Activated naive CD8-positive, alpha-beta T cell treated with anti-CD3 and anti-CD28 coated beads for 36 hours (primary cell): ENCODE data around the gene SPAG16. TPM values are rescaled to one million over a fixed set of nuclear protein-coding genes. Genes with fewer than 3 reads are reported as not detected.
"Not testable (repeated sequence)": the region's sequence is repeated elsewhere in the genome, so short reads cannot be mapped to it uniquely, and the experiment has no call there.

Source experiments
- DNase-seq: peaks from one replicate; pipeline ENCODE4 v3.0.0; 2021
- H3K27ac Mint-ChIP-seq: one replicate; pipeline ENCODE4 v1.8.0; 2022; ENCODE audit warnings: mild to moderate bottlenecking, moderate library complexity, mixed read lengths
- H3K27me3 Mint-ChIP-seq: one replicate; pipeline ENCODE4 v1.8.0; 2022; ENCODE audit warnings: mild to moderate bottlenecking, mixed read lengths
- H3K36me3 Mint-ChIP-seq: one replicate; pipeline ENCODE4 v1.8.0; 2021; ENCODE audit warnings: mild to moderate bottlenecking, mixed read lengths
- H3K4me1 Mint-ChIP-seq: one replicate; pipeline ENCODE4 v1.8.0; 2021; ENCODE audit warnings: mixed read lengths
- H3K4me3 Mint-ChIP-seq: one replicate; pipeline ENCODE4 v1.8.0; 2022; ENCODE audit warnings: mild to moderate bottlenecking, moderate library complexity, mixed read lengths
- H3K9me3 Mint-ChIP-seq: one replicate; pipeline ENCODE4 v1.8.0; 2022; ENCODE audit warnings: mixed read lengths
- total RNA-seq, 2 experiments: library from RNA; stranded (reverse); gene quantifications; one replicate each; pipeline ENCODE4 v1.2.3, GENCODE V29; 2021

SPAG16 gene
- total RNA-seq, 2 experiments from 2014 or later, result 9.9 to 11.6 TPM

- Mint-ChIP-seq H3K27me3 (no peaks in the 10 kb centered on the region), H3K4me1 (no peaks in the 10 kb centered on the region), H3K27ac (no peak overlapping the region), H3K9me3 (peaks cover 4% of the 10 kb centered on the region), H3K36me3 (no peaks in the 10 kb centered on the region), H3K4me3 (no peak overlapping the region)
- DNase-seq, result no peak
Observed at GRCh38 chr2:213640738-213641425, 356.6 kb downstream of the SPAG16 start.

DNA sequence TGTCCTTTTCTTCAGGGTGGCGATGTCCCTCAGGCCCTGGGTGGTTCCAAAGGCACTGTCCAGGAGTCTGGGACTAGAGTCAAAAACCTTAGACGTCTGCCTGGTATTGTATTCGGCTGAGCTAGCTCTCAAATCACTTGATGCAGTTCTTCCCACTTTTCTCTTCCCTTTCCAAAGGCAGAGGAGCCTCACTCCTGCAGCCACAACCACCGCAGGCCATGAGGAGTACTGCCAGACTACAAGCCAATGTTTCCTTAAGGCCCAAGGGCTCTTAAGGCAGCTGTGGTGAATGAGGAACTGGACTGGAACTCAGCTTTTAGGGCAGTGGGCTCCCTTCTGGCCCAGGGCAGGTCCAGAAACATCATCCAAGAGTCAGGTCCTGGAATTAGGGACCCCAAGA, 360.7 kb downstream of the SPAG16 start:
- no peaks in the 10 kb centered on the region for H3K36me3 Mint-ChIP-seq
- H3K27ac Mint-ChIP-seq, result no peak overlapping the region
- H3K4me3 Mint-ChIP-seq, result no peak overlapping the region
- no peaks in the 10 kb centered on the region for H3K27me3 Mint-ChIP-seq
- DNase-seq, result no peak
- H3K4me1 Mint-ChIP-seq, result no peaks in the 10 kb centered on the region
- H3K9me3 Mint-ChIP-seq, result no peaks in the 10 kb centered on the region

- Mint-ChIP-seq H3K36me3 (no peaks in the 10 kb centered on the region), H3K4me3 (no peak overlapping the region), H3K27ac (no peak overlapping the region), H3K27me3 (no peaks in the 10 kb centered on the region), H3K9me3 (no peaks in the 10 kb centered on the region), H3K4me1 (no peaks in the 10 kb centered on the region)
- no peak for DNase-seq
Observed at GRCh38 chr2:213649176-213649575, 364.9 kb downstream of the SPAG16 start.

DNA sequence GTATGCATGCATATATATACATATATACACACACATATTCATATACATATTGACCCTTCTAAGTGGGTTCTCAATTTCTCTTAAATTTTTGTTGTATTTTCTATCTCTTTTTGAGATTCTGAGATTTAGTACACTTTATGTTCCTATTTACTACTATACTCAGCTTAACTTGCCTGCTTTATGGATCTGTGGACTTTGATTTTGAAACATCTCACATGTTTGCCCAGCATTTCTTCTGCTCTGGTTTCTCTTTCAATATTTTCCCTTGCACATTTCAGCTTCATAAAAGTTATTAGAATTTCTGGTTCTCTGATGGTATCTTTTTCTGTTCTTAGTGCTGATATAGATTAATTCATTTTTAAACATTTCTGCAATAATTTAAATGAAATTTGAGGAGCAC, 380.6 kb downstream of the SPAG16 start:
- H3K4me3 Mint-ChIP-seq, result no peak overlapping the region
- H3K27ac Mint-ChIP-seq, result no peak overlapping the region
- DNase-seq, result no peak

DNA sequence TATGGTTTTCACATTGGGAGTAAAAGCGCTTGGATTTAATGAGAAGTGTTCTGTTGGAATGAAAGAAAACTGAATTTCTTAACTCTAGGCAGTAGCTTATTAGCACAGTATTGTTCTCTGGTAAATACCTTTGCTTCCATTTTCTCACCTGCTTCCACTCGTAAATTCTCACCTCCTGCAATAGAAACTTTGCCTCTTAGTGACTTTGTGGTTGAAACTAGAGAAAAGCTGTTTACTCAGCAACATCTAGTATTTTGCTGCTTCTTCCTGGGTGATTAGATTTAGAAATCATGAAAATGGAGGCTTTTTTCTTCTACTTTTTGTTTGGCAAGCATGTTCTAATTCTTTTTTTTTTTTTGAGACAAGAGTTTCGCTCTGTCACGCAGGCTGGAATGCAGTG, 385.4 kb downstream of the SPAG16 start:
- Mint-ChIP-seq H3K4me1 (no peaks in the 10 kb centered on the region), H3K36me3 (peaks cover 2% of the 10 kb centered on the region)

More for the DNA sequence above, 380.6 kb downstream of the SPAG16 start:
- H3K4me1 Mint-ChIP-seq, result no peaks in the 10 kb centered on the region
- peaks cover 8% of the 10 kb centered on the region for H3K9me3 Mint-ChIP-seq
- no peaks in the 10 kb centered on the region for H3K27me3 Mint-ChIP-seq
- H3K36me3 Mint-ChIP-seq, result peaks cover 2% of the 10 kb centered on the region

DNA sequence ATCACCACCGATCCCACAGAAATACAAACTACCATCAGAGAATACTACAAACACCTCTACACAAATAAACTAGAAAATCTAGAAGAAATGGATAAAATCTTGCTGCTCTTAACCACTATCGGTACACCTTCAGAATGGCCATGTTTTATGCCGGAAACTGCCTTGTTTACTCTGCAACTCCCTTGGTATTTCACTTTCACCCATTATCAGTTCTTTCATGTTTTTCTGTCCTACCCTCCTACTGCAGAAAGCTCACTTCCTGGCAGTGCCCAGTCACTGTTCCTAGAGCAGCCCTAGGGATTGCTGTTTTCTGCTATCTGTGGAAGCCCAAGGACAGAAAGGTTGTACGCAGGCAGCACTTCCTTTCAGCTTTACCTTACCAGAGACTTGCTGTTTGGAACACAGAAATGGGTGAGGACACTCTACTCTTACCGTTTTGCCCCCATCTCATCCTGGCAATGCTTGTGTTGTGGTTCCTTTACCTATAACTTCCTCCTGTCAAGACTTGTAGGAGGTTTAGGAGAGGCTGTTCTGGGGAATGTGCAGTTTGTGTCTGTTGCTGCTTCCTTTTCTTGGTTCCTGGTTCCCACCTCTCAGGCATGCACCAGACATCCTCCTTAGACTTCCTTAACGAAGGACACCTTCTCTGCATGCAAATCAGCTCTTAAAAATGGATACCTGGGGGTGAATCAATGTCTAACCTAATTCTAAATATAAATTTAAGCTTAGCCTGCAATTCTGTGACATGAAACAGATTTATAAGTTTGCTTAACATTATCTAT, 394.4 kb downstream of the SPAG16 start:
- no peak for DNase-seq
- Mint-ChIP-seq H3K27ac (no peak overlapping the region), H3K9me3 (no peaks in the 10 kb centered on the region), H3K4me3 (no peak overlapping the region), H3K27me3 (no peaks in the 10 kb centered on the region), H3K4me1 (no peaks in the 10 kb centered on the region), H3K36me3 (peaks cover 2% of the 10 kb centered on the region)

More for the DNA sequence above, 385.4 kb downstream of the SPAG16 start:
- H3K9me3 Mint-ChIP-seq, result peaks cover 10% of the 10 kb centered on the region
- H3K27ac Mint-ChIP-seq, result no peak overlapping the region
- H3K27me3 Mint-ChIP-seq, result no peaks in the 10 kb centered on the region
- H3K4me3 Mint-ChIP-seq, result no peak overlapping the region
- no peak for DNase-seq

DNA sequence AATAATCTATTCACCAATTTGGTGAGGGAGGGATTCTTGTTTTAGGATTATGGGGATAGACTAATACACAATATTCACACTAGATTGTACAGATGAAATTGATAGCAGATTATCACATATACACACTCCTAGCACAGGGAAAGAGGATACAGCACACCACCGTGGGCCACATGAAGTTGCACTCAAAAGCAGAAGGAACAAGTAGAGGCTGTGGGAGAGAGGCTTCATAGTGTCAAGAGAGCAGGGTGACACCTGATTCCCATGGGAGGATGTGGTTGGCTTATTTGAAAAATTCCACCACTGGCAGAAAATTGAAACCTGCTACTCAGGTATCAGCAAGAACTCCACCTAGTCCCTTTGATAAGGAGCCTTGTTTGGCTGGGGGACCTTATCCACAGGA, 395.6 kb downstream of the SPAG16 start:
- H3K36me3 Mint-ChIP-seq, result peaks cover 2% of the 10 kb centered on the region
- no peaks in the 10 kb centered on the region for H3K4me1 Mint-ChIP-seq
- H3K27ac Mint-ChIP-seq, result no peak overlapping the region

GRCh38 chr2:213682276-213682675, 398.0 kb downstream of the SPAG16 start:
- DNase-seq, result no peak
- Mint-ChIP-seq H3K27me3 (no peaks in the 10 kb centered on the region), H3K4me1 (no peaks in the 10 kb centered on the region), H3K36me3 (peaks cover 2% of the 10 kb centered on the region), H3K9me3 (no peaks in the 10 kb centered on the region), H3K27ac (no peak overlapping the region), H3K4me3 (no peak overlapping the region)

More for the DNA sequence above, 395.6 kb downstream of the SPAG16 start:
- Mint-ChIP-seq H3K4me3 (no peak overlapping the region), H3K27me3 (no peaks in the 10 kb centered on the region), H3K9me3 (no peaks in the 10 kb centered on the region)
- no peak for DNase-seq

GRCh38 chr2:213688133-213688532, 403.9 kb downstream of the SPAG16 start:
- no peak overlapping the region for H3K27ac Mint-ChIP-seq
- H3K4me1 Mint-ChIP-seq, result no peaks in the 10 kb centered on the region
- no peak for DNase-seq
- no peaks in the 10 kb centered on the region for H3K9me3 Mint-ChIP-seq
- no peaks in the 10 kb centered on the region for H3K36me3 Mint-ChIP-seq
- H3K27me3 Mint-ChIP-seq, result no peaks in the 10 kb centered on the region
- no peak overlapping the region for H3K4me3 Mint-ChIP-seq

DNA sequence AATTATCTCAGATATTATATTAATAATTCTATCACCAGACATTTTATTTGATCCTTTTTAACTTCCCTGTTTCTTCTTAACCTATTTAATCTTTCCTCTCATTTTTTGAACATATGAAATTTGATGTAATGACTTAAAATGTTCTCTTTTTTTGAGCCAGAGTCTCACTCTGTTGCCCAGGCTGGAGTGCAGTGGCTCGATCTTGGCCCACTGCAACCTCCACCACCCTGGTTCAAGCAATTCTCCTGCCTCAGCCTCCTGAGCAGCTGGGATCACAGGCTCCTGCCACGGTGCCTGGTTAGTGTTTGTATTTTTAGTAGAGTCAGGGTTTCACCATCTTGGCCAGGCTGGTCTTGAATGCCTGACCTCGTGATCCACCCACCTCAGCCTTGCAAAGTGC, 404.6 kb downstream of the SPAG16 start:
- not testable (repeated sequence) for DNase-seq, H3K4me3 Mint-ChIP-seq, H3K36me3 Mint-ChIP-seq, H3K9me3 Mint-ChIP-seq, H3K27me3 Mint-ChIP-seq, H3K4me1 Mint-ChIP-seq, H3K27ac Mint-ChIP-seq

GRCh38 chr2:213689585-213689984, 405.3 kb downstream of the SPAG16 start:
- H3K9me3 Mint-ChIP-seq, result no peaks in the 10 kb centered on the region
- H3K27me3 Mint-ChIP-seq, result no peaks in the 10 kb centered on the region
- no peak overlapping the region for H3K4me3 Mint-ChIP-seq
- no peaks in the 10 kb centered on the region for H3K36me3 Mint-ChIP-seq
- DNase-seq, result no peak
- no peaks in the 10 kb centered on the region for H3K4me1 Mint-ChIP-seq
- no peak overlapping the region for H3K27ac Mint-ChIP-seq

DNA sequence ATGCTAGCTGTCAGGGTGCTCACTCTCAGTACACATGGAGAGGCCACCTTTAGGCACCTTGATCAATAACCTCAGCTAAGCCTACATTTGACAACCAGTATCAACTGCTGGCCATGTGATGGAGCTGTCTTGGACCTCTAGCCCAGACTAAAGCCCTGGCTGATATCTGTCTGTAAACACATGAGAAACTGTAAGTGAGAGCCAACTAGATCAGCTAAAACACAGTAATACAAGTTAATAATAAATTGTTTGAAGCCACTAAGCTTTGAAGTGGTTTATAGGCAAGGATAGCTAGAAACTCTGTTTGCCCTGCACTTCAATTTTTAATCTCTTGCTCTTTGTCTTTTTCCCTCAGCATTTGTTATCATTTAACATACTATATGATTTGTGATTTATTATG, 407.1 kb downstream of the SPAG16 start:
- Mint-ChIP-seq H3K9me3 (no peaks in the 10 kb centered on the region), H3K27ac (no peak overlapping the region), H3K36me3 (no peaks in the 10 kb centered on the region), H3K4me3 (no peak overlapping the region), H3K4me1 (no peaks in the 10 kb centered on the region), H3K27me3 (no peaks in the 10 kb centered on the region)
- DNase-seq, result no peak

DNA sequence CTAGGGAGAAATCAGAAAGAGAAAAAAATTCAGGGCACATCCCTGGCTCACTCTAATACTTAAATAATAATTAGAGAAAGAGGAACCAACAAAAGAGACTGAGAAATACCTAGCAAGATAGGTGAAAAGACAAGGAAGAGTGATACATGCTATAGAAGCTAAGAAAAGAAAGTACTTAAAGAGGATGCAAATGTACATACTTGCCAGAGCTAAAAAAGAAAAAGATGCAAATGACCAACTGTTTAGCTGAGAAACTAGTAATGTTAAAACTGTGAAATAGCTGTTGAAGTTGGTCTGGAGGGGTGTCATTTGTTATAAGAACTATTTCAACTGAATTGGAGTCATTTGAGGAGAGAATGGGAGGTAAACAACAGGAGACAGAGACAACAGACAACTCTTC, 412.2 kb downstream of the SPAG16 start:
- no peak for DNase-seq
- Mint-ChIP-seq H3K4me1 (no peaks in the 10 kb centered on the region), H3K27me3 (no peaks in the 10 kb centered on the region)

GRCh38 chr2:213701365-213701764, 417.1 kb downstream of the SPAG16 start:
- not testable (repeated sequence) for H3K4me3 Mint-ChIP-seq, H3K27ac Mint-ChIP-seq, H3K4me1 Mint-ChIP-seq, H3K27me3 Mint-ChIP-seq, DNase-seq, H3K9me3 Mint-ChIP-seq, H3K36me3 Mint-ChIP-seq

More for the DNA sequence above, 412.2 kb downstream of the SPAG16 start:
- no peak overlapping the region for H3K4me3 Mint-ChIP-seq
- no peak overlapping the region for H3K27ac Mint-ChIP-seq
- no peaks in the 10 kb centered on the region for H3K36me3 Mint-ChIP-seq
- no peaks in the 10 kb centered on the region for H3K9me3 Mint-ChIP-seq

GRCh38 chr2:213703406-213704098, 419.3 kb downstream of the SPAG16 start:
- no peaks in the 10 kb centered on the region for H3K4me1 Mint-ChIP-seq
- no peaks in the 10 kb centered on the region for H3K9me3 Mint-ChIP-seq
- no peak for DNase-seq
- no peaks in the 10 kb centered on the region for H3K36me3 Mint-ChIP-seq
- no peak overlapping the region for H3K27ac Mint-ChIP-seq
- no peaks in the 10 kb centered on the region for H3K27me3 Mint-ChIP-seq
- H3K4me3 Mint-ChIP-seq, result no peak overlapping the region
